NCI-H510A treated with DMSO at 0.1 percent for 48 hours (cell line): Measurements from ENCODE around the gene IQCH.
"Not testable (repeated sequence)": the region's sequence is repeated elsewhere in the genome, so short reads cannot be mapped to it uniquely, and the experiment has no call there.

ENCODE experiments used
- DNase-seq: peaks from one replicate; lab custom pipeline; 2025; lab: John Stamatoyannopoulos, UW

Gene IQCH

DNA sequence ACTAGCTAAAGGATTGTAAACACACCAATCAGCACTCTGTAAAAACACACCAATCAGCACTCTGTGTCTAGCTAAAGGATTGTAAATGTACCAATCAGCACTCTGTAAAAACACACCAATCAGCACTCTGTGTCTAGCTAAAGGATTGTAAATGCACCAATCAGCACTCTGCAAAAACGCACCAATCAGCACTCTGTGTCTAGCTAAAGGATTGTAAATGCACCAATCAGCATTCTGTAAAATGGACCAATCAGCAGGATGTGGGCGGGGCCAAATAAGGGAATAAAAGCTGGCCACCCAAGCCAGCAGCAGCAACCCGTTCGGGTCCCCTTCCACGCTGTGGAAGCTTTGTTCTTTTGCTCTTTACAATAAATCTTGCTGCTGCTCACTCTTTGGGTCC is 8.0 kb upstream of the IQCH start:
- not testable (repeated sequence) for DNase-seq

DNA sequence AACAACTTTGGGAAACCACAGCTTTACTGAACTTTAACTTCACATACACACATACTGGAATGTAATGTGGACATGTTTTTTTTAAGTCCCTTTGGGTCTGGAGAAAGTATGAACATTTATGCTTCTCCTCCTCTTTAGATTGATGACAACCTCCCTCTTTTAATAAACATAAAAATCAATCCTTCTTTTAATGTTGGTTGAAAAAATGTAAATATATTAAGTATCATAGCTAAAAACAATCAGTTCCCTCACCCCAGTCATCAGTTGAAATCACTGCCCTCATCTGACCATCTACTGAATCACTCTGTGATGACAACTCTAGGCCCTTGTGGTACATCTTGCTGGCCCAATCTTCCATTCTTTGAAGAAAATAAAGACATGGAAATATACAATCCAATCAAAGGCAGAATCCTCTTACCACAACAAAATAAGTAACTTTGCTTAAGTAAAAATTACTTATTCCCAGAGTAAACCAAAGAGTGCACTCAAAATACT is 6.5 kb upstream of the IQCH start:
- no peak for DNase-seq

DNA sequence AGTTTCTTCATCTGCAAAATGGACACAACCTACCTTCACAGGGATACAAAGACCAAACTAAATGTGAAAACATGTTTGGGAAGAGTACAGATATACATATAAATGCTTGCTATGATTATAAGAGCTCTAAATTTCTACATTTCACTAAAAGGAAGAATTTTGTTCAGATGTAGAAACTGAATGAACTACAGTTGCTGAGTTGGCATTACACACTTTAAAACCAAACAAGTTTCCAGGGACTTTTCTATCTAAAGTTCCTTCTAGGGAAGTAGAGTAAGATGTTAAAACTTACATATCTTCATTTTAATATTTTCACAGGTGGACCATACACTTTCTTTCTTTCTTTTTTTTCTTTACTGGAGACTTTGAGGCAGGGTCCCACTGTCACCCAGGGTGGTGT is 4.8 kb upstream of the IQCH start:
- DNase-seq: no peak

GRCh38 chr15:67251318-67251717 is 3.3 kb upstream of the IQCH start:
- DNase-seq: no peak

DNA sequence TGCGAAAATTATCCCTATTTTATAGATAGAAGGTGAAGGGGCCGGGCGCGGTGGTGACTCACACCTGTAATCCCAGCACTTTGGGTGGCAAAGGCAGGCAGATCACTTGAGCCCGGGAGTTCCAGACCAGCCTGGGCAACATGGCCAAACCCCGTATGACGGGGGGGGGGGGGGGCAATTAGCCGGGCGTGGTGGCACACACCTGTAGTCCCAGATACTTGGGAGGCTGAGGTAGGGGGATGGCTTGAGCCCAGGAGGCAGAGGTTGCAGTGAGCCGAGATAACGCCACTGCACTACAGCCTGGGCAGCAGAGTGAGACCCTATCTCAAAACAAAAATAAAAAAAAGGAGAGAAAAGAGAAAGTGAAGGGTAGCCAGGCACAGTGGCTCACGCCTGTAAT is 1.5 kb upstream of the IQCH start:
- DNase-seq: no peak

- DNase-seq: no peak
These were observed 893 bp upstream of the IQCH start for GRCh38 chr15:67253549-67254237.

DNA sequence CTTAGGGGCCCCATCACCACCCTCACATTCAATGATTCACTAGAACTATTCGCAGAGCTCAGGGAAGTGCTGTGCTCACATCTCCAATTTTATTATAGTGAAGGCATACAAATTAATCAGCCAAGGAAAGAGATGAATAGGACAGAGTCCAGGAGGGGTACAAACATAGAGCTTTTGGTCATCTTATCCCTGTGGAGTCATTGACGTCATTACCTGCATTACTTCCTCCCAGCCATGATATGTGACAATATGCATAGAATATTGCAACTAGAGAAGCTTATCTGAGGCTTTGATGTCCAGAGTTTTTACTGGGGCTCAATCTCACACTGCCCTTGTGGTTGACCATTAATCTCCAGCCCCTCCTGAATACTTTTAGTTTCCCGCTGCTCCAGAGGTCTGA is 1.5 kb downstream of the IQCH start:
- DNase-seq: no peak

DNA sequence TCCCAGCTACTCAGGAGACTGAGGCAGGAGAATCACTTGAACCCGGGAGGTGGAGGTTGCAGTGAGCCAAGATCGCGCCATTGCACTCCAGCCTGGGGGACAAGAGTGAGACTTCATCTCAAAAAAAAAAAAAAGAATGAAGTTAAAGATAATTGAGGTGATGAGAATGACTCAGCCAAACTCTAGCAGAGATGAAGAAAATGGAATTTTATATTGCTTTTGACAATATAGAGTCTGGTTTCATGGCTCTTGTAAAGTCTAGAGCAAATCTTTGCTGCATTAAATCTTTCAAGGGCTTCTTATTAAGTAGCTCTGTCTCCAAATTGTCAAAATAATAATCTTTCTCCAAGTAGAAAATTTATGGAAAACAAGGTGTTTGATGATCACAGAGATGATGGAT is 3.8 kb downstream of the IQCH start:
- not testable (repeated sequence) for DNase-seq

DNA sequence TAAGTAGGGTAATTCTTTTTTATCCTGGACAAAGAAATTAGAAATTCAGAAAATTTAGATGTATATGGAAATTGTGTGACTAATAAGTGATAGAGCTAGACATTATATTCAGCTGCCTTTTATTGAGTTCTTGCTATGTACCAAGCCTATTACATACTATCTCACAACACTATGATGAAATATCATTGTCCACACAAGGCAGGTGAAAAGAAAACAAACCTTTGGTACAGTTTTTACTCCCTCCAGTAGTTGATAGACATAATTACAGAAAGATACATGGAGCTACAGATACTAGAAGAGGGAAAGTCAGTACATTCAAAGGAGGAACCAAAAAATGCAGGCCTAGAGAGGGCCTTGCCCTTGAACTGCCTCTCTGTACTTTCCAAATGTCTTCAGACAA is 4.8 kb downstream of the IQCH start:
- DNase-seq: no peak

DNA sequence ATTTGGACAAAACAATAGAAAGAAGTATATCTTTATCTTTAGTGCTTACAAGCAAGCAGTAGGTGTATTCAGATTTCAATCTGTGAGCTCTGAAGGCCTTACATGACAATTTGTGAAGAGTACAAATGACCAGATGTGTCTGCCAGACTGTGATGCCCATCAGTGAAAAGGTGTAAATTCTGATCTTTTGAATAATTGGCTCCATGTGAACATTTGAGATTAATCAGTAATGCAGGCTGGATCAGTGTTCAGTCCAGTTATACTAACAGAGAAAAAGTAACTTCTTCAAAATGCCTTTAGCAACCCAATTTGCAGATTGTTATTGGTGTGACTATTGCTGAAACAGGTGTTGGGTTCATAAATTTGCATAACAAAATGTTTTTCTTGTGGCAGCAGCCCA is 5.2 kb downstream of the IQCH start:
- no peak for DNase-seq

- no peak for DNase-seq
These were observed 12.3 kb downstream of the IQCH start for GRCh38 chr15:67266870-67267269.

DNA sequence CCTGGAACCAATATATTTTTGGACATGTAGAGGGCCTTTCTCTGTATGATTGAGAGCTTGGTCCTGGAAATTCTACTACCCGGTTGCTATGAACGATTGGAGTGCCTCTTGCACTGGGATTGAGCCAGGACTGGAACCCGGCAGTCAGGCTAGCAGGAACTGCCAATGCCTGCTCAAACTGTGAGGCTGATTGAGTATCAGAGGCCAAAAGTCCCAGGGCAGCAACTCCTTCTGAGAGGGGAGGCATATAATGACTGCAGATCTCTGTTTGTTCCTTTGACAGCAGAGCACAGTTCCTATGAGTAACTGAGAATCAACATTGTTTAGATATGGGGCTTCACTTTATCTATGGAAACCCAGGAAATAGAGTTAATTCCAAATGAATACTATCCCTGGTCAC is 12.9 kb downstream of the IQCH start:
- no peak for DNase-seq

GRCh38 chr15:67267951-67268941 is 13.7 kb downstream of the IQCH start:
- no peak for DNase-seq

DNA sequence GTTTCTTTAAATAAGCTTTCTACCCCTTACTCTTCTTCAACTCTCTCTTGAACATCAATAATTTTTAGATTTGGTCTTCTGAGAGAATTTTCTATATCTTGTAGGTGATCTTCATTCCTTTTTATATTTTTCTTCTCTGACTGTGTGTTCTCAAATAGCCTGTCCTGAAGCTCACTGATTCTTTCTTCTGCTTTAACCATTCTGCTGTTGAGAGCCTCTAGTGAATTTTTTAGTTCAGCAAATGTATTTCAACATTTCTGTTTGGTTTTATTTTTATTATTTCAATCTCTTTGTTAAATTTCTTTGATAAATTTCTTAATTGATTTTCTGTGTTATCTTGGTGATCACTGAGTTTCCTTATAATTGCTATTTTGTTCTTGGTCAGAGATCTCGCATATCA is 19.6 kb downstream of the IQCH start:
- DNase-seq: no peak

DNA sequence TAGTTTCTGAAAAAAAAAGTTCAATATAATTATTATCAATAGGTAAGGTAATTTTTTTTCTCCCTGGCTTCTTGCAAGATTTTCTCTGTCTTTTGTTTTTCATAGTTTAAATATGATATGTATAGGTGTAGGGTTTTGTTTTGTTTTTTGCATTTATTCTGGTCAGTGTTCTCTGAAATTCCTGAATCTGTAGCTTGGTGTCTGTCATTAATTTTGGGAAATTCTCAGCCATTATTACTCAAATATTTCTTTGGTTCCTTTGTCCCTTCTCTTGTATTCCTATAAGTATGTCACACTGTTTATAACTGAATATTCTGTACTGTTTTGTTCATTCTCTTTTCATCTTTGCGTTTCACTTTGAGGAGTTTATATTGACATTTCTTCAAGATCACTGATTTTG is 22.1 kb downstream of the IQCH start:
- DNase-seq: no peak

DNA sequence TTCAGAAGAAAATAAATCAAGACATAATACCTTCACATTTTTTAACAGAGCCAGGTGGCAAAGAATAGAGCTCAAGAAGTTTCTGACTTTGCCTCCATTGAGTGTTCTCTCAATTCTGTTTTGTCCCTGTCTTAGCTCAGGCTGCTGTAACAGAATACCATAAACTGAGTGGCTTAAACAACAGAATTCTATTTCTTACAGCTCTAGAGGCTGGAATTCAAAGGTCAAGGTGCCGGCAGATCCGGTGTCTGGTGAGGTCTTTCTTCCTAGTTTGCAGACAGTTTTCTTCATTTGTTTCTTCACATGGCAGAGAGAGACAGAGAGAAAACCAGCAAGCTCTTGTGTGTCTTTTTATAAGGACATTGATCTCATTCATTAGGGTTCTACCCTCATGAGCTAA is 25.6 kb downstream of the IQCH start:
- no peak for DNase-seq

DNA sequence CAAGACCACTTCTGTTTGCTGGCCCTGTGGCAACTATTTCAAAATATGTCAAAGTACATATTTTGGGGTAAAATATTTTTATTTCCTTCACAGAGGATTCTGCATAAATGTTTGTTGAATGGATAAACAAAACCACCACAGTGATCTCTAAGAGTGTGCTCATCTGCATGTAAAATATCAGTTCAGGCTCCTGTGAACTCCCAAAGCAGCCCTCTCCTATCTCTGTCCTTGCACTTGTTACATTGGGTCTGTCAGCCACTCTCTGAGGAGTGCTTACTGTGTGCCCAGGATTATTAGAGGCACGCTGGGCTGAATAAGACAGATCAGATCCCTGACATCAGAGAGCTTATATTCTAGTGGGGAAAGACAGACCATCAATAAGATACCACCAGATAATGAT is 27.1 kb downstream of the IQCH start:
- no peak for DNase-seq

DNA sequence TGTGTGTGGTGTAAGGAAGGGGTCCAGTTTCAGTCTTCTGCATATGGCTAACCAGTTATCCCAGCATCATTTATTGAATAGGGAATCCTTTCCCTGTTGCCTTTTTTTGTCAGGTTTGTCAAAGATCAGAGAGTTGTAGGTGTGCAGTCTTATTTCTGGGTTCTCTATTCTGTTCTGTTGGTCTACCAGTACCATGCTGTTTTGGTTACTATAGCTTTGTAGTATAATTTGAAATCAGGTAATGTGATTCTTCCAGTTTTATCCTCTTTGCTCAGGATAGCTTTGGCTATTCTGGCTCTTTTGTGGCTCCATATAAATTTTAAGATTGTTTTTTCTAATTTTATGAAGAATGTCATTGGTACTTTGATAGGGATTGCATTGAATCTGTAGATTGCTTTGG is 31.0 kb downstream of the IQCH start:
- not testable (repeated sequence) for DNase-seq

- not testable (repeated sequence) for DNase-seq
These were observed 31.8 kb downstream of the IQCH start for GRCh38 chr15:67286400-67286799.

DNA sequence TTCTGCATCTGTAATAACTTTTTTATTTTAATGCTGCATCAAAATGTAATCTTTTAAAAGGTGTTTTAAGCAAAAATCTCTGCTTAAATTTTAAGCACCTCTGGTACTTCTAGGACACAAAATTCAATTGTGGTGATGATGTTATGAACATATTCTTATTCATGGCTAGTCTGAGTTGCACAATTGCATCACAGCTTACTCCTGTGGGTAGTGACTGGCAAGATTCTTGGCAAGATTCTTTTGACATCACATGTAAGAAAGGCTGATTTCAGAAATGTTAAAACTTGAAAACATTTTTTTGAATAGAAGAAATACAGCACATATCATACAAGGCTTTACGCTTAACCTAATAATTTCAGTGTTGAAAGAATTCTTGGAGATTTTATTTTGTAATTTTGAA is 35.7 kb downstream of the IQCH start:
- no peak for DNase-seq

GRCh38 chr15:67296188-67296587 is 41.6 kb downstream of the IQCH start:
- peak; percentile 6 for DNase-seq

- no peak for DNase-seq
These were observed 42.1 kb downstream of the IQCH start for GRCh38 chr15:67296684-67297083.
